Measurements from ENCODE around the gene OTOL1.

DNA sequence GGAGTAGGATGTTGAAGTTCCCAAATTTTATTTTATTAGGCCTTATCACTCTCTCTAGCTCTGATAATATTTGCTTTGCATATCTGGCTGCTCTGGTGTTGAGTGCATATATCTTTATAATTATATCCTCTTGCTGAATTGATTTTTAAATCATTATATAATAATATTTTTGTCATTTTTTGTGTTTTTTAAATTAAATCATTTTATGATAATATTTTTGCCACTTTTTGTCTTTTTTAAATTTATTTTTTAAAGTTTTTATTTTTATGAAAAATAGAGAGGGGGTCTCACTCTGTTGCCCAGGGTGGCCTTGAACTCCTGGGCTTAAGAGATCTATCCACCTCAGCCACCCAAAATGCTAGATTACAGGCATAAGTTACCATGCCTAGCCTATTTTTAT is 34.5 kb upstream of the OTOL1 start:
- TF ChIP-seq, protein P1, sequence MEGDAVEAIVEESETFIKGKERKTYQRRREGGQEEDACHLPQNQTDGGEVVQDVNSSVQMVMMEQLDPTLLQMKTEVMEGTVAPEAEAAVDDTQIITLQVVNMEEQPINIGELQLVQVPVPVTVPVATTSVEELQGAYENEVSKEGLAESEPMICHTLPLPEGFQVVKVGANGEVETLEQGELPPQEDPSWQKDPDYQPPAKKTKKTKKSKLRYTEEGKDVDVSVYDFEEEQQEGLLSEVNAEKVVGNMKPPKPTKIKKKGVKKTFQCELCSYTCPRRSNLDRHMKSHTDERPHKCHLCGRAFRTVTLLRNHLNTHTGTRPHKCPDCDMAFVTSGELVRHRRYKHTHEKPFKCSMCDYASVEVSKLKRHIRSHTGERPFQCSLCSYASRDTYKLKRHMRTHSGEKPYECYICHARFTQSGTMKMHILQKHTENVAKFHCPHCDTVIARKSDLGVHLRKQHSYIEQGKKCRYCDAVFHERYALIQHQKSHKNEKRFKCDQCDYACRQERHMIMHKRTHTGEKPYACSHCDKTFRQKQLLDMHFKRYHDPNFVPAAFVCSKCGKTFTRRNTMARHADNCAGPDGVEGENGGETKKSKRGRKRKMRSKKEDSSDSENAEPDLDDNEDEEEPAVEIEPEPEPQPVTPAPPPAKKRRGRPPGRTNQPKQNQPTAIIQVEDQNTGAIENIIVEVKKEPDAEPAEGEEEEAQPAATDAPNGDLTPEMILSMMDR (IDR thresholded peaks at IDR 0.05): no peak
- TF ChIP-seq EZH2 (IDR thresholded peaks at IDR 0.05): no peak
- no peak for TF ChIP-seq EZH2phosphoT487 (IDR thresholded peaks at IDR 0.05)

Data from neural progenitor cell (in vitro differentiated cells).